Heart right ventricle (tissue), 16 donors: ENCODE data around the gene AKAP13. TPM values are rescaled to one million over a fixed set of nuclear protein-coding genes. Genes with fewer than 3 reads are reported as not detected.

Source experiments
- ATAC-seq, 8 donors: fragments of 200-7000 bp; cut with Tn5 transposase; one replicate each; pipeline ENCODE4 v1.9.1; 2020; ENCODE audit warnings: mild to moderate bottlenecking in 8 of 8, moderate library complexity in 8 of 8, moderate number of reproducible peaks in 1 of 8
- DNase-seq, 2 donors: peaks; one replicate each; pipeline ENCODE4 v3.0.0-alpha.2; 2020
- H3K27ac ChIP-seq, 10 donors: fragments of 200-600 bp; sonication (generic) in 2 of 10; one replicate each; pipeline versions ENCODE4 v1.5.0 to v1.8.0; 2020 to 2022; ENCODE audit warnings: mild to moderate bottlenecking in 3 of 10
- H3K27me3 ChIP-seq, 7 donors: fragments of 200-600 bp; one replicate each; pipeline ENCODE4 v1.8.0; 2021 to 2022; ENCODE audit warnings: mild to moderate bottlenecking in 2 of 7
- H3K36me3 ChIP-seq, 9 donors: fragments of 200-600 bp; sonication (generic) in 1 of 9; one replicate each; pipeline versions ENCODE4 v1.5.0 to v1.8.0; 2020 to 2022; ENCODE audit warnings: mild to moderate bottlenecking in 2 of 9
- H3K4me1 ChIP-seq, 9 donors: fragments of 200-600 bp; sonication (generic) in 1 of 9; one replicate each; pipeline versions ENCODE4 v1.5.0 to v1.8.0; 2020 to 2022; ENCODE audit warnings: mild to moderate bottlenecking in 4 of 9
- H3K4me3 ChIP-seq, 10 donors: fragments of 200-600 bp; sonication (generic) in 2 of 10; one replicate each; pipeline versions ENCODE4 v1.5.0 to v1.8.0; 2020 to 2022; ENCODE audit warnings: mild to moderate bottlenecking in 7 of 10, moderate library complexity in 2 of 10
- H3K9me3 ChIP-seq, 11 donors: fragments of 200-600 bp in 10 of 11; sonication (generic) in 2 of 11; one replicate each; pipeline versions ENCODE4 v1.5.0 to v1.8.0; 2013 to 2022; ENCODE audit warnings: mild to moderate bottlenecking in 2 of 11, control low read depth in 1 of 11, moderate library complexity in 1 of 11
- WGBS, 2 donors: extraction: QIAGEN DNeasy Blood & Tissue Kit; methylation state at CpG; one replicate each; pipeline ENCODE4 v1.1.7; 2013; ENCODE audit warnings: inconsistent platforms in 1 of 2; 5-methylcytosine and 5-hydroxymethylcytosine counted together
- intact Hi-C, 10 donors: fragments of 100-400 bp; cut with DNase I; formaldehyde crosslinking; loops; one replicate each; pipeline versions ENCODE4 v1.11.1 to v1.14.2; 2022
- polyA plus RNA-seq, 2 donors: library from polyadenylated mRNA; stranded (reverse); fragments of 200-250 nt; gene quantifications; one replicate each; pipeline ENCODE4 v1.2.3, GENCODE V29; 2013
- total RNA-seq, 10 donors: library from RNA; stranded (reverse); fragmentation: NEBNext Ultra II Directional in 3 of 10; extraction: Animal tissue kit (Norgen Biotek cat#: 25700) in 3 of 10; gene quantifications; one replicate each; pipeline versions ENCODE4 v1.2.1 to v1.2.4, GENCODE V29; 2021 to 2023
- TF ChIP-seq, protein P1 (sequence below), 9 donors: fragments of 200-600 bp; sonication (generic) in 2 of 9; IDR thresholded peaks; one replicate each; pipeline versions ENCODE4 v1.5.0 to v1.8.0; 2021 to 2022; ENCODE audit warnings: antibody characterized with exemption in 9 of 9, mild to moderate bottlenecking in 5 of 9, moderate library complexity in 1 of 9
- donor health status: Arrhythmogenic right ventricular cardiomyopathy.
- donor health status: ischemic (EF 13 %, LVEDD 7.1; RV severe dilation, severe dysfunction).
- donor health status: healthy with polysubstance abuse.
- donor health status: DM: no; HTN: yes; CAD: no.
- donor health status: DM: no; HTN: no; CAD: no.
- donor health status: ischemic (EF 25% LVEDD 6.9; RV normal size, moderate dysfunction).
- donor health status: ischemic (EF 25% LVEDD 5.7; RV mildly dilated, moderate dysfunction).
- donor health status: healthy.
- donor health status: DM: yes; HTN: yes; CAD: no.
- donor health status: Ischemic cardiomyopathy.
- donor health status: ischemic (EF 35%, LVEDD 5.7; RV mildly dilated, moderate dysfunction).
- donor health status: nonischemic (EF 11% LVEDD 7.7; RV severe dilation, severe dysfunction).
- donor health status: DM: yes; HTN: yes; CAD: no.
- donor health status: PGD.
- donor health status: ischemic (EF 29% LVEDD 5.4; RV normal size, mild dysfunction).
- donor health status: nonischemic (EF 23%, LVEDD 6.1; RV moderate dilation, normal function).

AKAP13 gene
- total and polyA plus RNA-seq, 12 donors, result 89.3 to 645 (median 480) TPM

DNA sequence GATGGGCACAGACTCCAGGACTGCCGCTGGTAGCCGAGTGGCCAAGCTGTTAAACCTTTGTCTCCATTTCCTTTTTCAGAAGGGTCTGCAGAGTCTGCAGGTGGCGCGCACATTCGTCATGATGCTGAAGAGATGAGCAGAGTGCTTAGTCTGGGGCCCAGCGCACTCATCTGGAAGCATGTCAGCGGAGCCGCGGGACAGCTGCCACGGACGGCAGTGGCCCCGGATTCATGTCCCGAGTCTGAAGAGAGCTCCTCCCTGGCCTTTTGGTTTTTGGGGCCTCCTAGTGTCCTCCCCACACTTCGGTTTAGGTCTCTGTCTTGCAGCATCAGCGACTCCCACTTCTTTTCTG is 371.7 kb downstream of the AKAP13 start:
- H3K36me3 ChIP-seq, result peaks cover 0 to 26% (median 13%) of the 10 kb centered on the region in 9 donors
- TF ChIP-seq, protein P1, sequence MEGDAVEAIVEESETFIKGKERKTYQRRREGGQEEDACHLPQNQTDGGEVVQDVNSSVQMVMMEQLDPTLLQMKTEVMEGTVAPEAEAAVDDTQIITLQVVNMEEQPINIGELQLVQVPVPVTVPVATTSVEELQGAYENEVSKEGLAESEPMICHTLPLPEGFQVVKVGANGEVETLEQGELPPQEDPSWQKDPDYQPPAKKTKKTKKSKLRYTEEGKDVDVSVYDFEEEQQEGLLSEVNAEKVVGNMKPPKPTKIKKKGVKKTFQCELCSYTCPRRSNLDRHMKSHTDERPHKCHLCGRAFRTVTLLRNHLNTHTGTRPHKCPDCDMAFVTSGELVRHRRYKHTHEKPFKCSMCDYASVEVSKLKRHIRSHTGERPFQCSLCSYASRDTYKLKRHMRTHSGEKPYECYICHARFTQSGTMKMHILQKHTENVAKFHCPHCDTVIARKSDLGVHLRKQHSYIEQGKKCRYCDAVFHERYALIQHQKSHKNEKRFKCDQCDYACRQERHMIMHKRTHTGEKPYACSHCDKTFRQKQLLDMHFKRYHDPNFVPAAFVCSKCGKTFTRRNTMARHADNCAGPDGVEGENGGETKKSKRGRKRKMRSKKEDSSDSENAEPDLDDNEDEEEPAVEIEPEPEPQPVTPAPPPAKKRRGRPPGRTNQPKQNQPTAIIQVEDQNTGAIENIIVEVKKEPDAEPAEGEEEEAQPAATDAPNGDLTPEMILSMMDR (IDR thresholded peaks at IDR 0.05), result no peak
- no peaks in the 10 kb centered on the region for H3K9me3 ChIP-seq
- no peaks in the 10 kb centered on the region for H3K27me3 ChIP-seq
- H3K4me1 ChIP-seq, result peaks cover 22 to 86% (median 54%) of the 10 kb centered on the region in 9 donors
- DNase-seq (no peak), ATAC-seq (no peak)
- WGBS, 2 donors, result 68 to 75% methylated on average over 15 of the region's 15 CpGs
- H3K27ac ChIP-seq, result peak overlapping the region in 4 of 10 donors; percentile 14 to 85 (median 62)
- H3K4me3 ChIP-seq, result no peak overlapping the region
- intact Hi-C loops, result loop anchor here in 3 of 10 donors (5.0 kb wide), 3 partner anchors 35 to 45 kb away; partner anchors contain the start of gene KLHL25 (in 1 of the 3)

DNA sequence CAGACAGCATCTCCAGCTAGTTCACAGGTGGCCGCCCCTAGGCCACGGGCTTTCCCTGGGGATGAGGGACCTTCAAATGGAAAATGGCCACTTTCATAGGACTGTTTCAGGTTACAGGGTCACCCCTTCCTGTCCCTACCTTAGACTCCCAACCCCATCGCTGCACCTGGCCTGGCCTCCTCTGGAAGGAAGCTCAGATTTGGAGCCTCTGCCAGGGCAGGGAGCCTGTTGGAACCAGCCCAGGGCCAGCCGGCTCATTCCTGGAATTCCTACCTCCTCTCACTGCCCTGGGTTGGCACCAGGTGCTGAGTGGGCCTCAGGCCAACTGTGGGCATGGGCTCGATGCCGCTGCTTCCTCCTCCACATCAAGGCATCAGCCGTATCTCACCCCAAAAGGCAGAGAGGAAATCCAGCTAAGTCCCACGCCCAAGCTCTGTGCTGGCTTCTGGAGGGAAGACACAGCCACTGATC is 372.1 kb downstream of the AKAP13 start:
- TF ChIP-seq, protein P1 (IDR thresholded peaks at IDR 0.05), result no peak
- WGBS, 2 donors, result 39 to 48% methylated on average over 8 of the region's 8 CpGs
- H3K27ac ChIP-seq, result peak overlapping the region in 1 of 10 donors; percentile 15
- H3K27me3 ChIP-seq, result no peaks in the 10 kb centered on the region
- ATAC-seq (no peak), DNase-seq (no peak)
- no peaks in the 10 kb centered on the region for H3K9me3 ChIP-seq
- intact Hi-C loops, result loop anchor here in 3 of 10 donors (5.0 kb wide), 3 partner anchors 35 to 45 kb away; partner anchors contain the start of gene KLHL25 (in 1 of the 3)
- H3K36me3 ChIP-seq, result peaks cover 0 to 22% (median 9%) of the 10 kb centered on the region in 9 donors
- peaks cover 22 to 87% (median 51%) of the 10 kb centered on the region in 9 donors for H3K4me1 ChIP-seq
- H3K4me3 ChIP-seq, result no peak overlapping the region

DNA sequence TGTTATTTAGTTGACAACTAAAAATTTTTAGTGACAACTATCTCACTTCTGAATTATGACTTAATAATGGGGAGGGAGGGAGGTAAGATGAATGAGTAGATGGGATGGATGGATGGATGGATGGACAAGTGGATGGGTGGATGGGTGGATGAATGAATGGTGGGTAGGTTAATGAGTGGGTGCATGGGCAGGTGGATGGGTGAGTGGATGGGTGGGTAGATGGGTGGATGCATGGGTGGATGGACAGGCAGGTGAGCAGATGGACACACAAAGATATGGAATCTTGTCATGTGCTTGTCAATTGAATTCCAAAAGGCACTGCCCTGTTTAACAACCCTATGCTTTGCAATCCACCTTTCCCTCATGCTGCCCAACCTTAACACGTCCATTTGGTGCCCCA is 372.9 kb downstream of the AKAP13 start:
- H3K27me3 ChIP-seq, result no peaks in the 10 kb centered on the region
- H3K27ac ChIP-seq, result no peak overlapping the region
- no peak for DNase-seq
- peaks cover 0 to 14% (median 5%) of the 10 kb centered on the region in 9 donors for H3K36me3 ChIP-seq
- 95 to 97% methylated on average over 1 of the region's 1 CpG for WGBS, 2 donors
- no peaks in the 10 kb centered on the region for H3K9me3 ChIP-seq
- intact Hi-C loops, result loop anchor here in 3 of 10 donors (5.0 kb wide), 3 partner anchors 34 to 44 kb away; partner anchors contain the start of gene KLHL25 (in 1 of the 3)
- TF ChIP-seq, protein P1 (IDR thresholded peaks at IDR 0.05), result no peak
- ATAC-seq, result no peak
- no peak overlapping the region for H3K4me3 ChIP-seq
- peaks cover 22 to 87% (median 53%) of the 10 kb centered on the region in 9 donors for H3K4me1 ChIP-seq

DNA sequence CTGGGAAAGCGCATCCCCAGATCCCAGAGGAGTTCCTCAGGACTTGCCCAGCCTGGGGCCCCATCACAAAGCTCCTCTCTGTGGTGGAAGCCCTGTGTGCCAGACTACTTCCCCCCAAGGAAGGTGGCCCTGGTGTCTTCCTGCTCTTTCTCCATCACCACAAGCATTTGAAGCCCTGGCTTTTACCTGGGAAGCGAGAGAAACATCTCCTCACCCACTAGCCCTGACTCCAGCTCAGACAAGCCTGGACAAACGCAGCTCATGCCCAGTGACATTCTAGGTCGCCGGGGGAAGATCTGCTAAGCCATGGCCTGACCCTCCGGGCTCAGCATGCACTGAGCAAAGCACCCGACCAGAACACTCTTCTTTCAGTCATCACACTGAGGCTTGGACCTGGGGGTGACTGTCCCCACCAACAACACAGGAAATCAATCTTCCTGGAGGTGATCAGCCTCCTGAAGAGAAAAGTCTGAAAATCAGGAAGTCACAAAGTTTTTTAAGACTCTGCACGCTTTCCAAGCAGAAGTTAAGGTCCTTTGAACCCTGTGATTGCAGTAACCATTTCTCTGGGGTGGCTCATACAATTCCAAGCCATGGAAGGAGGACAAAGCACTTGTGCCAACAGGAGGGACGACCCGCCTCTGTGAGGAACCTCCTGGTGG is 373.5 kb downstream of the AKAP13 start:
- no peak for ATAC-seq
- no peak overlapping the region for H3K27ac ChIP-seq
- no peak for DNase-seq
- no peak overlapping the region for H3K4me3 ChIP-seq
- H3K4me1 ChIP-seq, result peaks cover 18 to 87% (median 53%) of the 10 kb centered on the region in 9 donors
- TF ChIP-seq, protein P1 (IDR thresholded peaks at IDR 0.05), result no peak
- H3K27me3 ChIP-seq, result no peaks in the 10 kb centered on the region
- no peaks in the 10 kb centered on the region for H3K9me3 ChIP-seq
- H3K36me3 ChIP-seq, result peaks cover 0 to 8% (median 0%) of the 10 kb centered on the region in 9 donors
- intact Hi-C loops, result loop anchor here in 3 of 10 donors (5.0 kb wide), 3 partner anchors 33 to 43 kb away; partner anchors contain the start of gene KLHL25 (in 1 of the 3)
- WGBS, 2 donors, result 91 to 93% methylated on average over 10 of the region's 10 CpGs
